IMR-90 (cell line): ENCODE data around the gene POLR2C. TPM values are rescaled to one million over a fixed set of nuclear protein-coding genes. Genes with fewer than 3 reads are reported as not detected.

Experiments
- ATAC-seq: fragments of 200-7000 bp; cut with Tn5 transposase; 2 replicates; pipeline ENCODE4 v1.9.1; 2020; ENCODE audit warnings: low read depth, mild to moderate bottlenecking, moderate library complexity
- BruUV-seq: library from RNA; stranded (reverse); fragments of 400-500 nt; replicated peaks from 2 replicates; lab custom pipeline; 2021; lab: Mats Ljungman, UMichigan
- CTCF ChIA-PET: fragments of 300-600 bp; formaldehyde crosslinking; extraction: SDS; loops from one replicate; lab custom pipeline; 2021; ENCODE audit warnings: antibody characterized with exemption; lab: Yijun Ruan, JAX
- POLR2A ChIA-PET: fragments of 300-600 bp; sonication (Branson Sonifier 250); formaldehyde crosslinking; loops from one replicate; lab custom pipeline; 2022; ENCODE audit warnings: antibody characterized with exemption; ENCODE audit not compliant: unreplicated experiment; lab: Charles Lee
- DNase-seq: peaks from one replicate; pipeline ENCODE4 v3.0.0; 2013
- H2AFZ ChIP-seq: replicated peaks from 2 replicates; pipeline ENCODE3; 2013; ENCODE audit warnings: low read length, mild to moderate bottlenecking; ENCODE audit not compliant: poor library complexity
- H2AK5ac ChIP-seq: 2 replicates; pipeline ENCODE4 v1.6.1; 2013; ENCODE audit warnings: low read depth, low read length, inconsistent platforms
- H2AK9ac ChIP-seq: replicated peaks from 2 replicates; pipeline ENCODE3; 2013; ENCODE audit warnings: mild to moderate bottlenecking, low read depth, low read length, moderate library complexity; ENCODE audit not compliant: poor library complexity
- H2BK120ac ChIP-seq: 2 replicates; pipeline ENCODE4 v1.6.1; 2013; ENCODE audit warnings: low read depth, low read length, inconsistent platforms
- H2BK15ac ChIP-seq: 3 replicates; pipeline ENCODE4 v1.6.1; 2013; ENCODE audit warnings: low read depth, low read length, inconsistent platforms
- H2BK20ac ChIP-seq: 2 replicates; pipeline ENCODE4 v1.6.1; 2013; ENCODE audit warnings: low read depth, mild to moderate bottlenecking, inconsistent platforms, low read length, moderate library complexity
- H2BK5ac ChIP-seq: 2 replicates; pipeline ENCODE4 v1.6.1; 2013; ENCODE audit warnings: mild to moderate bottlenecking, low read depth, low read length, inconsistent platforms; ENCODE audit not compliant: poor library complexity, severe bottlenecking
- H3K14ac ChIP-seq: replicated peaks from 2 replicates; pipeline ENCODE4 v1.6.1; 2013; ENCODE audit warnings: low read depth, low read length, inconsistent platforms
- H3K18ac ChIP-seq: 2 replicates; pipeline ENCODE4 v1.6.1; 2013; ENCODE audit warnings: low read depth, low read length, control low read depth
- H3K23ac ChIP-seq: 2 replicates; pipeline ENCODE4 v1.6.1; 2013; ENCODE audit warnings: low read depth, low read length, inconsistent platforms
- H3K27ac ChIP-seq: 2 replicates; pipeline ENCODE4 v1.5.1; 2013; ENCODE audit warnings: mild to moderate bottlenecking, control low read depth, low read length; ENCODE audit not compliant: insufficient read depth
- H3K27me3 ChIP-seq: 2 replicates; pipeline ENCODE4 v1.6.1; 2013; ENCODE audit warnings: low read length; ENCODE audit not compliant: control insufficient read depth, insufficient read depth
- H3K36me3 ChIP-seq: 2 replicates; pipeline ENCODE4 v1.6.1; 2013; ENCODE audit warnings: low read length, mixed read lengths; ENCODE audit not compliant: control insufficient read depth, insufficient read depth
- H3K4ac ChIP-seq: 2 replicates; pipeline ENCODE4 v1.6.1; 2013; ENCODE audit warnings: low read depth, low read length, inconsistent platforms
- H3K4me1 ChIP-seq: 2 replicates; pipeline ENCODE4 v1.6.1; 2013; ENCODE audit warnings: low read length, mixed read lengths; ENCODE audit not compliant: control insufficient read depth, insufficient read depth
- H3K4me2 ChIP-seq: 2 replicates; pipeline ENCODE4 v1.6.1; 2013; ENCODE audit warnings: low read depth, mild to moderate bottlenecking, control low read depth, low read length, moderate library complexity
- H3K4me3 ChIP-seq: 2 replicates; pipeline ENCODE4 v1.5.1; 2013; ENCODE audit warnings: low read depth, mild to moderate bottlenecking, control low read depth, low read length, moderate library complexity; ENCODE audit not compliant: insufficient read depth
- H3K56ac ChIP-seq: 2 replicates; pipeline ENCODE4 v1.6.1; 2013; ENCODE audit warnings: low read length, inconsistent platforms; ENCODE audit not compliant: insufficient read depth; ENCODE audit errors: extremely low read depth
- H3K79me1 ChIP-seq, 2 experiments: 2 replicates each; pipeline ENCODE4 v1.6.1; 2013; ENCODE audit warnings: low read length in 2 of 2, inconsistent platforms in 1 of 2, low read depth in 1 of 2
- H3K9ac ChIP-seq: 2 replicates; pipeline ENCODE4 v1.6.1; 2013; ENCODE audit warnings: low read depth, low read length, control low read depth
- H3K9me1 ChIP-seq: 2 replicates; pipeline ENCODE4 v1.6.1; 2013; ENCODE audit warnings: low read length, inconsistent platforms; ENCODE audit not compliant: insufficient read depth
- H3K9me3 ChIP-seq: 2 replicates; pipeline ENCODE4 v1.6.1; 2013; ENCODE audit warnings: low read length; ENCODE audit not compliant: control insufficient read depth, insufficient read depth
- H4K20me1 ChIP-seq: 2 replicates; pipeline ENCODE4 v1.6.1; 2013; ENCODE audit warnings: low read length, inconsistent platforms; ENCODE audit not compliant: insufficient read depth
- H4K5ac ChIP-seq: 2 replicates; pipeline ENCODE4 v1.6.1; 2013; ENCODE audit warnings: mild to moderate bottlenecking, low read depth, low read length, control low read depth
- H4K8ac ChIP-seq, 2 experiments: 2 replicates each; pipeline ENCODE4 v1.6.1; 2013; ENCODE audit warnings: low read depth in 2 of 2, low read length in 2 of 2, control low read depth in 1 of 2, inconsistent platforms in 1 of 2
- H4K91ac ChIP-seq: 2 replicates; pipeline ENCODE4 v1.6.1; 2013; ENCODE audit warnings: low read depth, low read length, inconsistent platforms; ENCODE audit not compliant: insufficient read depth
- BHLHE40 ChIP-seq: fragments of 150-350 bp; IDR thresholded peaks from 2 replicates; pipeline ENCODE4 v1.6.1; 2016; ENCODE audit warnings: mild to moderate bottlenecking, low read depth, low read length
- CEBPB ChIP-seq: IDR thresholded peaks from 2 replicates; pipeline ENCODE4 v1.6.1; 2012; ENCODE audit warnings: low read depth, low read length, improper control_type of control experiment
- CHD1 ChIP-seq: IDR thresholded peaks from 2 replicates; pipeline ENCODE4 v1.6.1; 2012; ENCODE audit warnings: low read depth, low read length, improper control_type of control experiment
- CTCF ChIP-seq: conservative IDR thresholded peaks from 2 replicates; pipeline ENCODE4 v1.5.1; 2012; ENCODE audit warnings: mild to moderate bottlenecking, low read depth, low read length, improper control_type of control experiment
- ELK1 ChIP-seq: fragments of 150-350 bp; IDR thresholded peaks from 2 replicates; pipeline ENCODE4 v1.6.1; 2016; ENCODE audit warnings: low read depth, mild to moderate bottlenecking, low read length, moderate library complexity, borderline replicate concordance
- FOS ChIP-seq: fragments of 150-350 bp; IDR thresholded peaks from 2 replicates; pipeline ENCODE4 v1.6.1; 2016; ENCODE audit warnings: low read depth, low read length
- MAFK ChIP-seq: IDR thresholded peaks from 2 replicates; pipeline ENCODE4 v1.6.1; 2012; ENCODE audit warnings: low read depth, low read length, improper control_type of control experiment
- MAZ ChIP-seq: IDR thresholded peaks from 2 replicates; pipeline ENCODE4 v1.6.1; 2012; ENCODE audit warnings: low read depth, mild to moderate bottlenecking, low read length, improper control_type of control experiment, moderate library complexity, borderline replicate concordance
- MXI1 ChIP-seq: IDR thresholded peaks from 2 replicates; pipeline ENCODE4 v1.6.1; 2012; ENCODE audit warnings: low read depth, mild to moderate bottlenecking, low read length, moderate library complexity, borderline replicate concordance
- NFE2L2 ChIP-seq: fragments of 150-350 bp; IDR thresholded peaks from 2 replicates; pipeline ENCODE4 v1.6.1; 2016; ENCODE audit warnings: low read depth, mild to moderate bottlenecking, low read length
- POLR2A ChIP-seq: IDR thresholded peaks from 2 replicates; pipeline ENCODE4 v1.6.1; 2012; ENCODE audit warnings: mild to moderate bottlenecking, low read depth, low read length
- RAD21 ChIP-seq: IDR thresholded peaks from 2 replicates; pipeline ENCODE4 v1.6.1; 2012; ENCODE audit warnings: low read length, improper control_type of control experiment
- RCOR1 ChIP-seq: IDR thresholded peaks from 2 replicates; pipeline ENCODE4 v1.6.1; 2012; ENCODE audit warnings: mild to moderate bottlenecking, low read length, improper control_type of control experiment; ENCODE audit not compliant: insufficient replicate concordance
- RFX5 ChIP-seq: IDR thresholded peaks from 2 replicates; pipeline ENCODE4 v1.8.0; 2012; ENCODE audit warnings: low read depth, mild to moderate bottlenecking, low read length, moderate library complexity
- SMC3 ChIP-seq: fragments of 150-350 bp; IDR thresholded peaks from 2 replicates; pipeline ENCODE4 v1.6.1; 2016; ENCODE audit warnings: low read depth, mild to moderate bottlenecking, antibody characterized with exemption, low read length, moderate library complexity
- USF2 ChIP-seq: fragments of 150-350 bp; IDR thresholded peaks from 2 replicates; pipeline ENCODE4 v1.6.1; 2017; ENCODE audit warnings: mild to moderate bottlenecking, antibody characterized with exemption, low read length, low read depth
- WGBS, 2 experiments: methylation state at CpG; one replicate each; pipeline versions ENCODE4 v1.1.5 to v1.1.7; 2013; ENCODE audit warnings: missing lambda C conversion rate in 2 of 2; ENCODE audit not compliant: insufficient read length in 1 of 2; ENCODE audit errors: extremely low coverage in 2 of 2; 5-methylcytosine and 5-hydroxymethylcytosine counted together
- dilution Hi-C: fragments of 300-500 bp; cut with HindIII; formaldehyde crosslinking; loops from one replicate; pipeline ENCODE4 v1.14.3; 2018; ENCODE audit warnings: low sequenced_read_pairs; ENCODE audit not compliant: unreplicated experiment
- in situ Hi-C: fragments of 300-500 bp; cut with MboI; formaldehyde crosslinking; loops from 3 replicates; pipeline ENCODE4 v1.14.3; 2019; ENCODE audit warnings: low sequenced_read_pairs, inconsistent platforms, mixed read lengths
- intact Hi-C: fragments of 100-400 bp; cut with micrococcal nuclease; formaldehyde crosslinking; loops from 2 replicates; pipeline ENCODE4 v1.10.0; 2022
- polyA plus RNA-seq, 3 experiments: library from polyadenylated mRNA; depleted of rRNA; stranded (reverse); fragments of >200 nt; gene quantifications; 2 replicates each; pipeline ENCODE4 v1.2.3, GENCODE V29; 2012; ENCODE audit warnings: low replicate concordance in 1 of 3
- total RNA-seq: library from RNA; depleted of rRNA; stranded (reverse); fragments of >200 nt; gene quantifications from 2 replicates; pipeline ENCODE4 v1.2.3, GENCODE V29; 2012

POLR2C gene
- total and polyA plus RNA-seq, 2 of the 4 experiments (the other 2 are of a cell fraction) = 137 to 340 TPM

GRCh38 chr16:57413733-57414132 is 48.7 kb upstream of the POLR2C start:
- POLR2A ChIA-PET = no interaction called here
- DNase-seq = no peak
- Histone ChIP-seq H3K4ac (no peak overlapping the region), H2BK5ac (no peak overlapping the region), H4K91ac (no peak overlapping the region), H3K18ac (no peak overlapping the region), H3K23ac (no peak overlapping the region), H2BK120ac (no peak overlapping the region), H2AK5ac (no peak overlapping the region), H4K20me1 (no peaks in the 10 kb centered on the region), H3K27ac (no peak overlapping the region), H3K14ac (no peak overlapping the region), H3K36me3 (no peaks in the 10 kb centered on the region), H3K4me3 (no peak overlapping the region), H3K9ac (no peak overlapping the region), H3K4me2 (no peak overlapping the region), H4K5ac (no peak overlapping the region), H3K4me1 (peaks cover 1% of the 10 kb centered on the region; the same call in 1 of the 2 replicates), H2AFZ (no peak overlapping the region), H2BK15ac (no peak overlapping the region), H3K9me1 (no peaks in the 10 kb centered on the region), H2BK20ac (no peak overlapping the region), H3K79me1 (no peaks in the 10 kb centered on the region), H3K9me3 (no peaks in the 10 kb centered on the region), H3K27me3 (peaks cover 45% of the 10 kb centered on the region), H3K56ac (no peak overlapping the region), H2AK9ac (no peak overlapping the region), H4K8ac (no peak overlapping the region)
- no peak for ATAC-seq
- in situ Hi-C loops (loop anchor here (10.0 kb wide), 1 partner anchor 329 kb away; no protein-coding TSS in a partner anchor), intact Hi-C loops (no loop called here), dilution Hi-C loops (no loop called here)
- no TSS peak for BruUV-seq
- TF ChIP-seq RCOR1 = no peak
- no peak for TF ChIP-seq BHLHE40
- no peak for TF ChIP-seq MAFK
- TF ChIP-seq MXI1 = no peak
- no peak for TF ChIP-seq NFE2L2
- no peak for TF ChIP-seq CHD1
- no peak for TF ChIP-seq RFX5
- TF ChIP-seq POLR2A = no peak
- TF ChIP-seq CEBPB = no peak
- no peak for TF ChIP-seq MAZ
- no peak for TF ChIP-seq FOS
- no peak for TF ChIP-seq ELK1
- no peak for TF ChIP-seq SMC3
- TF ChIP-seq CTCF = no peak
- TF ChIP-seq USF2 = no peak
- TF ChIP-seq RAD21 = no peak
- WGBS, 2 experiments = no CpG with 5 or more reads among the region's 7 CpGs
- CTCF ChIA-PET = interaction anchor here (1.8 kb wide), 1 partner anchor 9 kb away, joined by 4 read pairs; no protein-coding TSS in a partner anchor
